Upper lobe of right lung (tissue), 1 donor: ENCODE results near the gene RAD51B. TPM values are rescaled to one million over a fixed set of nuclear protein-coding genes. Genes with fewer than 3 reads are reported as not detected.

Experiments
- ATAC-seq: fragments of 200-7000 bp; cut with Tn5 transposase; one replicate; pipeline ENCODE4 v1.9.1; 2020; ENCODE audit warnings: mild to moderate bottlenecking, moderate library complexity
- DNase-seq: peaks from one replicate; pipeline ENCODE4 v3.0.0-alpha.2; 2020
- H3K27ac ChIP-seq: fragments of 200-600 bp; one replicate; pipeline ENCODE4 v1.8.0; 2022
- H3K27me3 ChIP-seq: fragments of 200-600 bp; one replicate; pipeline ENCODE4 v1.8.0; 2022; ENCODE audit warnings: mild to moderate bottlenecking
- H3K36me3 ChIP-seq: fragments of 200-600 bp; one replicate; pipeline ENCODE4 v1.8.0; 2022
- H3K4me1 ChIP-seq: fragments of 200-600 bp; one replicate; pipeline ENCODE4 v1.8.0; 2022
- H3K4me3 ChIP-seq: fragments of 200-600 bp; one replicate; pipeline ENCODE4 v1.8.0; 2022; ENCODE audit warnings: mild to moderate bottlenecking
- H3K9me3 ChIP-seq: fragments of 200-600 bp; one replicate; pipeline ENCODE4 v1.8.0; 2022
- intact Hi-C: fragments of 100-400 bp; cut with DNase I; formaldehyde crosslinking; loops from one replicate; pipeline ENCODE4 v1.11.0; 2022
- total RNA-seq: library from RNA; stranded (reverse); fragmentation: NEBNext Ultra II Directional; extraction: Animal tissue kit (Norgen Biotek cat#: 25700); gene quantifications from one replicate; pipeline ENCODE4 v1.2.1, GENCODE V29; 2021
- TF ChIP-seq, protein P1 (sequence below): fragments of 200-600 bp; IDR thresholded peaks from one replicate; pipeline ENCODE4 v1.8.0; 2022; ENCODE audit warnings: antibody characterized with exemption
- donor health status: DM: no; HTN: yes; CAD: no; lungs with severe emphysema.

RAD51B gene
- total RNA-seq, 1 donor from 2014 or later: 11.5 TPM

DNA sequence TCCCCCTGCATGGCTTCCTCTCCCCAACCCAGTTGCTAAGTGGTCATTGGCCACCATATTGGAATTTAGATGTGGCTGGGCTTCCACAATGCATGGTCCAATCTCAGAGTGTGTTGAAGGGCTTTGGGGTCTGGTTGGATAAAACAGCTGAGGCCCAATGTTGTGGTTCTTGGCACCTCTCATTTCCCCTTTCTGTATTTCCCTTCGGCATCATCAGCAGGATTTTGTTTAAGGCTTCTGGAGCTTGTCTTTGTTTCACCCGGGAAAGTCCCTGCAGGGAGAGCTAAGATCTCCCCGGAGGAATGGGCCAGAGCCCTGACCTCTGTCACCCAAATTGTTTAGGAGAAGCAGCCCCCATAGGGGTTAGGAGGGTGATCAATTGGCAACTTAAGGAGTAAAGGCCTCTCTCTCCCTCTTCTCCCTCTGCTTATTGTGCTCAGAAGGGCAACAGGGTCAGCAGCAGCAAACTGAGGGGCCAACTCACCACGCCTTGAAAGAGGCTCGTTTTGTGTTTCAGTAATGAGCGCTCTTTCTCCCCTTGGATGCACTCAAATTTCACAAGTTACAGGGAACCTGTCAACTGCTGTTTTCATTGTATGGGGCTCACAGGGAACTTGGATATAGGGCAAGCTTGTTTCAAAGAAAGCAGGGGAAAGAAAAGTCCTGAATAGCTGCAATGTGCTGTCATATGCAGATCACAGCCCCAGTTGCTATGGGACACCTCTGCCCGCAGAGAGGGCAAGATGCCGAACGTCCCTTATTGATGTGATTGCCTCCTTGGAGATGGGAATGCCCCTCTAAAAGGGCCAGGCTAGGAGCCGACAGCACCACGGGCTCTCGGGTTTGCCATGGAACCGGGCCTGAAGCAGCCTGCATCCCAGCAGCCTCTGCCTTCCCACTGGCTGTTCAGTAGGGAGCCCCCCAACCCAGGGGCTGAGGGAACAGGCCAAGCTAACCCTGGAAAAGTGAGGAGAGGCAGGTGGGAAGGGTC is 749.6 kb downstream of the RAD51B start:
- Histone ChIP-seq H3K27me3 (no peaks in the 10 kb centered on the region), H3K4me3 (no peak overlapping the region), H3K4me1 (peaks cover 39% of the 10 kb centered on the region), H3K27ac (peak overlapping the region; percentile 83), H3K36me3 (no peaks in the 10 kb centered on the region), H3K9me3 (no peaks in the 10 kb centered on the region)
- no peak for DNase-seq
- ATAC-seq: no peak
- TF ChIP-seq, protein P1, sequence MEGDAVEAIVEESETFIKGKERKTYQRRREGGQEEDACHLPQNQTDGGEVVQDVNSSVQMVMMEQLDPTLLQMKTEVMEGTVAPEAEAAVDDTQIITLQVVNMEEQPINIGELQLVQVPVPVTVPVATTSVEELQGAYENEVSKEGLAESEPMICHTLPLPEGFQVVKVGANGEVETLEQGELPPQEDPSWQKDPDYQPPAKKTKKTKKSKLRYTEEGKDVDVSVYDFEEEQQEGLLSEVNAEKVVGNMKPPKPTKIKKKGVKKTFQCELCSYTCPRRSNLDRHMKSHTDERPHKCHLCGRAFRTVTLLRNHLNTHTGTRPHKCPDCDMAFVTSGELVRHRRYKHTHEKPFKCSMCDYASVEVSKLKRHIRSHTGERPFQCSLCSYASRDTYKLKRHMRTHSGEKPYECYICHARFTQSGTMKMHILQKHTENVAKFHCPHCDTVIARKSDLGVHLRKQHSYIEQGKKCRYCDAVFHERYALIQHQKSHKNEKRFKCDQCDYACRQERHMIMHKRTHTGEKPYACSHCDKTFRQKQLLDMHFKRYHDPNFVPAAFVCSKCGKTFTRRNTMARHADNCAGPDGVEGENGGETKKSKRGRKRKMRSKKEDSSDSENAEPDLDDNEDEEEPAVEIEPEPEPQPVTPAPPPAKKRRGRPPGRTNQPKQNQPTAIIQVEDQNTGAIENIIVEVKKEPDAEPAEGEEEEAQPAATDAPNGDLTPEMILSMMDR: no peak
- intact Hi-C loops: no loop called here

DNA sequence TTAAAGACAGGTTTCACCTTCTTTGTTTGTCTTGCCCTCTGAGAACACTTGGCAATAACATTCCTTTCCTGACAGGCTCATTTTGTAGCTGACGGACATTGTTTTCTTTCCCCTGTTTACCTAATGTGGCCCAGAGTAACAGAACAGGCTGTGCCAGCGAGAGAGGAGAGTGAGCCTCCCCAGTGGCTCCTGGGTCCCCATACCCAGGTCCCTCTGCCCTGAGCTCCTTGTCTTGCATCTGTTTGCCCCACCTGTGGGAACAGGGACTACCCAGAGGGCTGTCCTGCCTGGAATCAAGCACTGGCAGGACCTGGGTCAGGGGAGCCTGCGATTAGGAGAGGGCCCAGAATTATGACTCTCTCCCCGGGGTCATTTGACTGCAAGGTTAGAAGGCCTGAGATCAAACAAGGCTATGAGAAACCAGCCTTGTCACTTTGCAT is 750.4 kb downstream of the RAD51B start:
- intact Hi-C loops: no loop called here
- Histone ChIP-seq H3K27ac (peak overlapping the region; percentile 83), H3K9me3 (no peaks in the 10 kb centered on the region), H3K4me3 (no peak overlapping the region), H3K4me1 (peaks cover 36% of the 10 kb centered on the region), H3K36me3 (no peaks in the 10 kb centered on the region), H3K27me3 (no peaks in the 10 kb centered on the region)
- TF ChIP-seq, protein P1: no peak
- no peak for DNase-seq
- peak; percentile 87 for ATAC-seq

DNA sequence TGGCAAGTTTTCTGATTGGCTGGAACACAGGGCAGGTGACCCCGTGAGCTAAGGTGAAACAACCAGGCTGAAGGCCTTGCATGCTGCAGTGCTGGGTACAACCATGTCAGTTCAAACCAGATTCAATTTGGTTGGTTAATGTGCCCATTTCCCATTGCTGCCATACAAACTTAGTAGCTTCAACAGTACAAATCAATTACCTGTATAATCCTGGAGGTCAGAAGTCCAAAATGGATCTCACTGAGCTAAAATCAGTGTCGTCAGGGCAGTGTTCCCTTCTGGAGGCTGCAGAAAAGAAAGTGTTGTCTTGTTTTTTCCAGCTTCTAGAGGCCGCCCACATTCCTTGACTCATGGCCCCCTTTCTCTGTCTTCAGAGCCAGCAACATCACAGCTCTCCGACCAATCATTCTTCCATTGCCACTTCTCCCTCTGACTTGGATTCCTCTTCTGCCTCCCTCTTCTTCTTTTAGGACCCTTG is 751.6 kb downstream of the RAD51B start:
- no peaks in the 10 kb centered on the region for H3K27me3 ChIP-seq
- no peaks in the 10 kb centered on the region for H3K36me3 ChIP-seq
- intact Hi-C loops: no loop called here
- DNase-seq (no peak), ATAC-seq (no peak)
- no peaks in the 10 kb centered on the region for H3K9me3 ChIP-seq
- peaks cover 37% of the 10 kb centered on the region for H3K4me1 ChIP-seq
- TF ChIP-seq, protein P1: no peak
- H3K27ac ChIP-seq: no peak overlapping the region
- H3K4me3 ChIP-seq: no peak overlapping the region

DNA sequence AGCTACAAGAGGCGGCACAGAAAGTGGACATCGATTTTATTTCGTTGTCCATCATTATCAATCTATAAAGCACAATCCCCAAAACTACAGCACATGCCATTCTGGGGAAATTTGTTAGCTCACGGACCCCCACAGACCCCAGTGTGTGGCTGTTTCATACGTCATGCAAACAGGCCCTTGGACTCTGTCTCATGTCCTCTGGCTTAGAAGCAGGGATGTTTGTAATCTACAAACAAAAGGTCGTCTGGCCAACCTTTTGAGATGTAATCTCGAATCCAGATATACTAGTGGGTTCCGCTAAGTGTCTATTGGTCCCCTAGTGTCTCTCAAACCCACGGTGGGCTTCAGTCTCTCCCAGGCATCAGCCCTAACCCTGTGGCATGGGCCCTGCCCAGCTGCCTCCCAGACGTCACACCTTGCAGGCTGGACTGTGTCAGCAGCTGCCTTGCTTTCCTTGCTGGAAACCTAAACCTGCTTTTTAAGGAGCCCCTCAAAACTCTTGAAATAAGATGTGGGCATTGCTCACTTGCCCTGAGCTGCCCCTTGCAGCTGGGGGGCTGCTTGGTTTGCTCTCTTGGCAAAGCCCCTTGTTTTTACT is 752.4 kb downstream of the RAD51B start:
- Histone ChIP-seq H3K4me3 (no peak overlapping the region), H3K4me1 (peaks cover 39% of the 10 kb centered on the region), H3K27me3 (no peaks in the 10 kb centered on the region), H3K36me3 (no peaks in the 10 kb centered on the region), H3K27ac (no peak overlapping the region), H3K9me3 (no peaks in the 10 kb centered on the region)
- ATAC-seq (no peak), DNase-seq (no peak)
- intact Hi-C loops: no loop called here
- TF ChIP-seq, protein P1: no peak

DNA sequence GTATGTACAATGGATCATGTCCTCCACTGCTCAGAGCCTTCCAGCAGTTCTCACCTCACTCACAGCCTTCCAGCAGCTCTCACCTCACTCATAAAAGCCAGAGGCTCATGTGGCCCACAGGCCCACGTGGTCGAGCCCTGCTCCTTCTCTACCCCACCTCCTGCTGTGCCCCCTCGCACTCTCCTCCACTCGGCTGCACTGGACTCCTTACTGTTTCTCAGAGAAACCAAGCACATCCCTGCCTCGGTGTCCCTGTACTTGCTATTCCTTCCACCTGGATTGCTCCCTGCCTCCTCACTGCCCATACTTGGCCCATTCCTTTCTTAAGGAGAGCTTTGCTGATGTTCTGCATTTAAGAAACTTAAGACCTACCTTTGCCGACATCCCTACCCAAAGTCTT is 753.5 kb downstream of the RAD51B start:
- ATAC-seq: no peak
- TF ChIP-seq, protein P1: no peak
- H3K9me3 ChIP-seq: no peaks in the 10 kb centered on the region
- DNase-seq: no peak
- no peak overlapping the region for H3K27ac ChIP-seq
- H3K4me3 ChIP-seq: no peak overlapping the region
- H3K4me1 ChIP-seq: peaks cover 39% of the 10 kb centered on the region
- H3K36me3 ChIP-seq: no peaks in the 10 kb centered on the region
- intact Hi-C loops: no loop called here
- H3K27me3 ChIP-seq: no peaks in the 10 kb centered on the region
